H9 (cell line): ENCODE measurements around the gene ABCB1. TPM values are rescaled to one million over a fixed set of nuclear protein-coding genes. Genes with fewer than 3 reads are reported as not detected.

Source experiments
- DNase-seq: peaks from one replicate; pipeline ENCODE4 v3.0.0-alpha.2; 2017
- H2AFZ ChIP-seq: one replicate; pipeline ENCODE4 v1.6.1; 2013; ENCODE audit warnings: mild to moderate bottlenecking, low read length, control low read depth, moderate library complexity
- H2AK5ac ChIP-seq: 2 replicates; pipeline ENCODE4 v1.6.1; 2013; ENCODE audit warnings: low read length, control low read depth, mixed read lengths; ENCODE audit not compliant: insufficient read length
- H2BK120ac ChIP-seq: one replicate; pipeline ENCODE4 v1.6.1; 2013; ENCODE audit warnings: low read depth, mild to moderate bottlenecking, low read length, control low read depth, inconsistent platforms; ENCODE audit not compliant: poor library complexity, severe bottlenecking
- H2BK12ac ChIP-seq: 2 replicates; pipeline ENCODE4 v1.6.1; 2013; ENCODE audit warnings: low read length, control low read depth, mixed read lengths, low read depth; ENCODE audit not compliant: insufficient read length
- H2BK15ac ChIP-seq: 2 replicates; pipeline ENCODE4 v1.6.1; 2013; ENCODE audit warnings: low read depth, low read length, control low read depth
- H2BK20ac ChIP-seq: one replicate; pipeline ENCODE4 v1.6.1; 2013; ENCODE audit warnings: low read depth, mild to moderate bottlenecking, low read length, control low read depth, inconsistent platforms; ENCODE audit not compliant: poor library complexity, severe bottlenecking
- H2BK5ac ChIP-seq: 2 replicates; pipeline ENCODE4 v1.6.1; 2013; ENCODE audit warnings: low read length, control low read depth, mixed read lengths; ENCODE audit not compliant: insufficient read length
- H3K14ac ChIP-seq: 2 replicates; pipeline ENCODE4 v1.6.1; 2013; ENCODE audit warnings: low read length, control low read depth; ENCODE audit not compliant: insufficient read depth
- H3K18ac ChIP-seq: 2 replicates; pipeline ENCODE4 v1.6.1; 2013; ENCODE audit warnings: low read depth, mild to moderate bottlenecking, mixed read lengths, low read length, control low read depth; ENCODE audit not compliant: insufficient read length
- H3K23ac ChIP-seq: 2 replicates; pipeline ENCODE4 v1.6.1; 2013; ENCODE audit warnings: low read length, control low read depth, mixed read lengths, low read depth; ENCODE audit not compliant: insufficient read length
- H3K23me2 ChIP-seq: 2 replicates; pipeline ENCODE4 v1.6.1; 2013; ENCODE audit warnings: low read depth, mild to moderate bottlenecking, mixed read lengths, low read length, control low read depth; ENCODE audit not compliant: insufficient read length, poor library complexity, severe bottlenecking
- H3K27ac ChIP-seq: 2 replicates; pipeline ENCODE4 v1.5.1; 2013; ENCODE audit warnings: low read length, control low read depth, mixed read lengths, low read depth; ENCODE audit not compliant: insufficient read length
- H3K27me3 ChIP-seq: 2 replicates; pipeline ENCODE4 v1.6.1; 2013; ENCODE audit warnings: low read length, control low read depth, inconsistent platforms; ENCODE audit not compliant: insufficient read depth
- H3K4ac ChIP-seq: 2 replicates; pipeline ENCODE4 v1.6.1; 2013; ENCODE audit warnings: low read depth, mild to moderate bottlenecking, control low read depth, inconsistent platforms, low read length, moderate library complexity
- H3K4me1 ChIP-seq: 2 replicates; pipeline ENCODE4 v1.6.1; 2013; ENCODE audit warnings: low read length, control low read depth, inconsistent platforms; ENCODE audit not compliant: insufficient read depth
- H3K4me2 ChIP-seq: 2 replicates; pipeline ENCODE4 v1.6.1; 2013; ENCODE audit warnings: low read length, control low read depth, mixed read lengths; ENCODE audit not compliant: insufficient read length, insufficient read depth
- H3K56ac ChIP-seq: 2 replicates; pipeline ENCODE4 v1.6.1; 2013; ENCODE audit warnings: low read depth, mild to moderate bottlenecking, mixed read lengths, low read length, control low read depth; ENCODE audit not compliant: insufficient read length
- H3K79me1 ChIP-seq: 2 replicates; pipeline ENCODE4 v1.6.1; 2013; ENCODE audit warnings: low read depth, mild to moderate bottlenecking, moderate library complexity, low read length, control low read depth, inconsistent platforms; ENCODE audit not compliant: insufficient read depth, poor library complexity, severe bottlenecking
- H3K79me2 ChIP-seq: 2 replicates; pipeline ENCODE4 v1.6.1; 2013; ENCODE audit warnings: low read length, control low read depth, inconsistent platforms; ENCODE audit not compliant: insufficient read depth
- H3K9ac ChIP-seq: 2 replicates; pipeline ENCODE4 v1.6.1; 2013; ENCODE audit warnings: low read length, control low read depth, mixed read lengths; ENCODE audit not compliant: insufficient read length; ENCODE audit errors: extremely low read depth
- H3K9me3 ChIP-seq: one replicate; pipeline ENCODE4 v1.6.1; 2013; ENCODE audit warnings: low read depth, low read length, inconsistent platforms; ENCODE audit not compliant: control insufficient read depth
- H3T11ph ChIP-seq: one replicate; pipeline ENCODE4 v1.6.1; 2013; ENCODE audit warnings: mild to moderate bottlenecking, low read length, control low read depth, inconsistent platforms
- H4K20me1 ChIP-seq: one replicate; pipeline ENCODE4 v1.6.1; 2013; ENCODE audit not compliant: control insufficient read depth, insufficient read length, insufficient read depth
- H4K5ac ChIP-seq: 2 replicates; pipeline ENCODE4 v1.6.1; 2013; ENCODE audit warnings: low read depth, mild to moderate bottlenecking, mixed read lengths, low read length, control low read depth; ENCODE audit not compliant: insufficient read length
- H4K8ac ChIP-seq: replicated peaks from 2 replicates; pipeline ENCODE4 v1.6.1; 2013; ENCODE audit warnings: low read length, control low read depth, mixed read lengths, low read depth; ENCODE audit not compliant: insufficient read length
- H4K91ac ChIP-seq: 2 replicates; pipeline ENCODE4 v1.6.1; 2013; ENCODE audit warnings: low read depth, mild to moderate bottlenecking, moderate library complexity, mixed read lengths, low read length, control low read depth; ENCODE audit not compliant: insufficient read length
- H3K27ac Mint-ChIP-seq, 3 experiments: 2 replicates in 2 of 3; 3 replicates in 1 of 3; pipeline ENCODE4 v1.8.0; 2020 to 2021; ENCODE audit warnings: mixed read lengths in 3 of 3, mild to moderate bottlenecking in 1 of 3, moderate library complexity in 1 of 3
- H3K27me3 Mint-ChIP-seq: 2 replicates; pipeline ENCODE4 v1.8.0; 2021; ENCODE audit warnings: low read depth, mild to moderate bottlenecking, moderate library complexity, mixed read lengths
- H3K36me3 Mint-ChIP-seq, 3 experiments: 2 replicates in 2 of 3; 3 replicates in 1 of 3; pipeline ENCODE4 v1.8.0; 2020 to 2021; ENCODE audit warnings: low read depth in 3 of 3, mixed read lengths in 3 of 3; ENCODE audit not compliant: insufficient read depth in 1 of 3
- H3K4me1 Mint-ChIP-seq, 2 experiments: 2 replicates each; pipeline ENCODE4 v1.8.0; 2020; ENCODE audit warnings: mixed read lengths in 2 of 2
- H3K4me3 Mint-ChIP-seq, 2 experiments: 2 replicates in 1 of 2; 3 replicates in 1 of 2; pipeline ENCODE4 v1.8.0; 2020 to 2021; ENCODE audit warnings: mild to moderate bottlenecking in 2 of 2, mixed read lengths in 2 of 2, moderate library complexity in 1 of 2
- H3K9me3 Mint-ChIP-seq, 2 experiments: 2 replicates in 1 of 2; 3 replicates in 1 of 2; pipeline ENCODE4 v1.8.0; 2020; ENCODE audit warnings: mild to moderate bottlenecking in 2 of 2, mixed read lengths in 2 of 2, moderate library complexity in 1 of 2
- whole genome bisulfite sequencing: extraction: QIAGEN DNeasy Blood & Tissue Kit; methylation state at CpG from one replicate; pipeline ENCODE4 v1.1.7; 2013; ENCODE audit warnings: missing lambda C conversion rate, low lambda C conversion rate, mixed read lengths; ENCODE audit not compliant: insufficient read length; ENCODE audit errors: extremely low coverage; 5-methylcytosine and 5-hydroxymethylcytosine counted together
- total RNA-seq: library from RNA; stranded (reverse); gene quantifications from 2 replicates; pipeline ENCODE4 v1.2.1, GENCODE V29; 2021
- TF ChIP-seq, protein P1 (sequence below): fragments of 200-600 bp; sonication (generic); conservative IDR thresholded peaks from 3 replicates; pipeline ENCODE4 v1.8.0; 2021; ENCODE audit warnings: antibody characterized with exemption, mild to moderate bottlenecking

The ABCB1 gene
- total RNA-seq, 1 experiment from 2014 or later = 0.33 TPM

DNA sequence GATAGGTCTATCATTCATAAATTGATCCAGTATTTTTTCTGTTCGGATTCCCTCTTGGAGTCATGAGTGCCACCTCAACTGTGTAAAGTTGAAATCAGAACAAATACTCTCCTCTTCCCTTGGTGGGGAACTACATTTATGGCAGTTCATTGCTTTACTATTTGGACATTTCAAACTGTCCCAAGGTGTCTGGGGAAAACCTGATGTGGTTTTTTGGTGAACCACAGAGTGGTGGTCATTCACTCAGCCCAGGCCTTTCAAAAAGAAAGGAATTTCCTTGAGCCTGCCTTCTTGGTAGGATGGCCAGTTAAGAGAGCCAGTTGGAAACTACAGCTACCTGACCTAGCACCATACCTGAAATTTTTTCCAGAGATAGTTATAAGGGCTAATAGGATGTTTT lies 59.0 kb downstream of the ABCB1 start:
- no CpG with 5 or more reads among the region's 1 CpG for WGBS
- Histone ChIP-seq H2AFZ (no peak overlapping the region), H3K23ac (no peak overlapping the region), H2BK5ac (no peak overlapping the region), H4K5ac (no peak overlapping the region), H3K27ac (no peak overlapping the region), H3K4me2 (no peak overlapping the region), H2BK20ac (no peak overlapping the region), H3K9me3 (no peaks in the 10 kb centered on the region), H3K79me2 (no peaks in the 10 kb centered on the region), H3K4ac (no peak overlapping the region), H3K4me1 (no peaks in the 10 kb centered on the region), H3T11ph (no peak overlapping the region), H4K8ac (no peak overlapping the region), H4K91ac (no peak overlapping the region), H2BK15ac (no peak overlapping the region), H3K14ac (no peak overlapping the region), H3K18ac (no peak overlapping the region), H3K9ac (no peak overlapping the region), H4K20me1 (no peaks in the 10 kb centered on the region), H2BK120ac (no peak overlapping the region), H3K27me3 (no peaks in the 10 kb centered on the region), H2BK12ac (no peak overlapping the region), H3K23me2 (no peaks in the 10 kb centered on the region), H2AK5ac (no peak overlapping the region), H3K56ac (no peak overlapping the region), H3K79me1 (no peaks in the 10 kb centered on the region)
- Mint-ChIP-seq H3K27me3 (no peaks in the 10 kb centered on the region), H3K4me1 (no peaks in the 10 kb centered on the region), H3K4me3 (no peak overlapping the region), H3K27ac (no peak overlapping the region), H3K9me3 (no peaks in the 10 kb centered on the region), H3K36me3 (no peaks in the 10 kb centered on the region; a peak in 1 of 7 replicates)
- no peak for DNase-seq
- TF ChIP-seq, protein P1, sequence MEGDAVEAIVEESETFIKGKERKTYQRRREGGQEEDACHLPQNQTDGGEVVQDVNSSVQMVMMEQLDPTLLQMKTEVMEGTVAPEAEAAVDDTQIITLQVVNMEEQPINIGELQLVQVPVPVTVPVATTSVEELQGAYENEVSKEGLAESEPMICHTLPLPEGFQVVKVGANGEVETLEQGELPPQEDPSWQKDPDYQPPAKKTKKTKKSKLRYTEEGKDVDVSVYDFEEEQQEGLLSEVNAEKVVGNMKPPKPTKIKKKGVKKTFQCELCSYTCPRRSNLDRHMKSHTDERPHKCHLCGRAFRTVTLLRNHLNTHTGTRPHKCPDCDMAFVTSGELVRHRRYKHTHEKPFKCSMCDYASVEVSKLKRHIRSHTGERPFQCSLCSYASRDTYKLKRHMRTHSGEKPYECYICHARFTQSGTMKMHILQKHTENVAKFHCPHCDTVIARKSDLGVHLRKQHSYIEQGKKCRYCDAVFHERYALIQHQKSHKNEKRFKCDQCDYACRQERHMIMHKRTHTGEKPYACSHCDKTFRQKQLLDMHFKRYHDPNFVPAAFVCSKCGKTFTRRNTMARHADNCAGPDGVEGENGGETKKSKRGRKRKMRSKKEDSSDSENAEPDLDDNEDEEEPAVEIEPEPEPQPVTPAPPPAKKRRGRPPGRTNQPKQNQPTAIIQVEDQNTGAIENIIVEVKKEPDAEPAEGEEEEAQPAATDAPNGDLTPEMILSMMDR = no peak
